H9 (cell line): ENCODE data around the gene SRPK1. TPM values are rescaled to one million over a fixed set of nuclear protein-coding genes. Genes with fewer than 3 reads are reported as not detected.

Experiments
- DNase-seq: peaks from one replicate; pipeline ENCODE4 v3.0.0-alpha.2; 2017
- H2AFZ ChIP-seq: one replicate; pipeline ENCODE4 v1.6.1; 2013; ENCODE audit warnings: mild to moderate bottlenecking, low read length, control low read depth, moderate library complexity
- H2AK5ac ChIP-seq: 2 replicates; pipeline ENCODE4 v1.6.1; 2013; ENCODE audit warnings: low read length, control low read depth, mixed read lengths; ENCODE audit not compliant: insufficient read length
- H2BK120ac ChIP-seq: one replicate; pipeline ENCODE4 v1.6.1; 2013; ENCODE audit warnings: low read depth, mild to moderate bottlenecking, low read length, control low read depth, inconsistent platforms; ENCODE audit not compliant: poor library complexity, severe bottlenecking
- H2BK12ac ChIP-seq: 2 replicates; pipeline ENCODE4 v1.6.1; 2013; ENCODE audit warnings: low read length, control low read depth, mixed read lengths, low read depth; ENCODE audit not compliant: insufficient read length
- H2BK15ac ChIP-seq: 2 replicates; pipeline ENCODE4 v1.6.1; 2013; ENCODE audit warnings: low read depth, low read length, control low read depth
- H2BK20ac ChIP-seq: one replicate; pipeline ENCODE4 v1.6.1; 2013; ENCODE audit warnings: low read depth, mild to moderate bottlenecking, low read length, control low read depth, inconsistent platforms; ENCODE audit not compliant: poor library complexity, severe bottlenecking
- H2BK5ac ChIP-seq: 2 replicates; pipeline ENCODE4 v1.6.1; 2013; ENCODE audit warnings: low read length, control low read depth, mixed read lengths; ENCODE audit not compliant: insufficient read length
- H3K14ac ChIP-seq: 2 replicates; pipeline ENCODE4 v1.6.1; 2013; ENCODE audit warnings: low read length, control low read depth; ENCODE audit not compliant: insufficient read depth
- H3K18ac ChIP-seq: 2 replicates; pipeline ENCODE4 v1.6.1; 2013; ENCODE audit warnings: low read depth, mild to moderate bottlenecking, mixed read lengths, low read length, control low read depth; ENCODE audit not compliant: insufficient read length
- H3K23ac ChIP-seq: 2 replicates; pipeline ENCODE4 v1.6.1; 2013; ENCODE audit warnings: low read length, control low read depth, mixed read lengths, low read depth; ENCODE audit not compliant: insufficient read length
- H3K23me2 ChIP-seq: 2 replicates; pipeline ENCODE4 v1.6.1; 2013; ENCODE audit warnings: low read depth, mild to moderate bottlenecking, mixed read lengths, low read length, control low read depth; ENCODE audit not compliant: insufficient read length, poor library complexity, severe bottlenecking
- H3K27ac ChIP-seq: 2 replicates; pipeline ENCODE4 v1.5.1; 2013; ENCODE audit warnings: low read length, control low read depth, mixed read lengths, low read depth; ENCODE audit not compliant: insufficient read length
- H3K27me3 ChIP-seq: 2 replicates; pipeline ENCODE4 v1.6.1; 2013; ENCODE audit warnings: low read length, control low read depth, inconsistent platforms; ENCODE audit not compliant: insufficient read depth
- H3K4ac ChIP-seq: 2 replicates; pipeline ENCODE4 v1.6.1; 2013; ENCODE audit warnings: low read depth, mild to moderate bottlenecking, control low read depth, inconsistent platforms, low read length, moderate library complexity
- H3K4me1 ChIP-seq: 2 replicates; pipeline ENCODE4 v1.6.1; 2013; ENCODE audit warnings: low read length, control low read depth, inconsistent platforms; ENCODE audit not compliant: insufficient read depth
- H3K4me2 ChIP-seq: 2 replicates; pipeline ENCODE4 v1.6.1; 2013; ENCODE audit warnings: low read length, control low read depth, mixed read lengths; ENCODE audit not compliant: insufficient read length, insufficient read depth
- H3K56ac ChIP-seq: 2 replicates; pipeline ENCODE4 v1.6.1; 2013; ENCODE audit warnings: low read depth, mild to moderate bottlenecking, mixed read lengths, low read length, control low read depth; ENCODE audit not compliant: insufficient read length
- H3K79me1 ChIP-seq: 2 replicates; pipeline ENCODE4 v1.6.1; 2013; ENCODE audit warnings: low read depth, mild to moderate bottlenecking, moderate library complexity, low read length, control low read depth, inconsistent platforms; ENCODE audit not compliant: insufficient read depth, poor library complexity, severe bottlenecking
- H3K79me2 ChIP-seq: 2 replicates; pipeline ENCODE4 v1.6.1; 2013; ENCODE audit warnings: low read length, control low read depth, inconsistent platforms; ENCODE audit not compliant: insufficient read depth
- H3K9ac ChIP-seq: 2 replicates; pipeline ENCODE4 v1.6.1; 2013; ENCODE audit warnings: low read length, control low read depth, mixed read lengths; ENCODE audit not compliant: insufficient read length; ENCODE audit errors: extremely low read depth
- H3K9me3 ChIP-seq: one replicate; pipeline ENCODE4 v1.6.1; 2013; ENCODE audit warnings: low read depth, low read length, inconsistent platforms; ENCODE audit not compliant: control insufficient read depth
- H3T11ph ChIP-seq: one replicate; pipeline ENCODE4 v1.6.1; 2013; ENCODE audit warnings: mild to moderate bottlenecking, low read length, control low read depth, inconsistent platforms
- H4K20me1 ChIP-seq: one replicate; pipeline ENCODE4 v1.6.1; 2013; ENCODE audit not compliant: control insufficient read depth, insufficient read length, insufficient read depth
- H4K5ac ChIP-seq: 2 replicates; pipeline ENCODE4 v1.6.1; 2013; ENCODE audit warnings: low read depth, mild to moderate bottlenecking, mixed read lengths, low read length, control low read depth; ENCODE audit not compliant: insufficient read length
- H4K8ac ChIP-seq: replicated peaks from 2 replicates; pipeline ENCODE4 v1.6.1; 2013; ENCODE audit warnings: low read length, control low read depth, mixed read lengths, low read depth; ENCODE audit not compliant: insufficient read length
- H4K91ac ChIP-seq: 2 replicates; pipeline ENCODE4 v1.6.1; 2013; ENCODE audit warnings: low read depth, mild to moderate bottlenecking, moderate library complexity, mixed read lengths, low read length, control low read depth; ENCODE audit not compliant: insufficient read length
- H3K27ac Mint-ChIP-seq, 3 experiments: 2 replicates in 2 of 3; 3 replicates in 1 of 3; pipeline ENCODE4 v1.8.0; 2020 to 2021; ENCODE audit warnings: mixed read lengths in 3 of 3, mild to moderate bottlenecking in 1 of 3, moderate library complexity in 1 of 3
- H3K27me3 Mint-ChIP-seq: 2 replicates; pipeline ENCODE4 v1.8.0; 2021; ENCODE audit warnings: low read depth, mild to moderate bottlenecking, moderate library complexity, mixed read lengths
- H3K36me3 Mint-ChIP-seq, 3 experiments: 2 replicates in 2 of 3; 3 replicates in 1 of 3; pipeline ENCODE4 v1.8.0; 2020 to 2021; ENCODE audit warnings: low read depth in 3 of 3, mixed read lengths in 3 of 3; ENCODE audit not compliant: insufficient read depth in 1 of 3
- H3K4me1 Mint-ChIP-seq, 2 experiments: 2 replicates each; pipeline ENCODE4 v1.8.0; 2020; ENCODE audit warnings: mixed read lengths in 2 of 2
- H3K4me3 Mint-ChIP-seq, 2 experiments: 2 replicates in 1 of 2; 3 replicates in 1 of 2; pipeline ENCODE4 v1.8.0; 2020 to 2021; ENCODE audit warnings: mild to moderate bottlenecking in 2 of 2, mixed read lengths in 2 of 2, moderate library complexity in 1 of 2
- H3K9me3 Mint-ChIP-seq, 2 experiments: 2 replicates in 1 of 2; 3 replicates in 1 of 2; pipeline ENCODE4 v1.8.0; 2020; ENCODE audit warnings: mild to moderate bottlenecking in 2 of 2, mixed read lengths in 2 of 2, moderate library complexity in 1 of 2
- CTCF ChIP-seq: fragments of 200-600 bp; sonication (generic); conservative IDR thresholded peaks from 3 replicates; pipeline ENCODE4 v1.8.0; 2021; ENCODE audit warnings: antibody characterized with exemption, mild to moderate bottlenecking
- total RNA-seq: library from RNA; stranded (reverse); gene quantifications from 2 replicates; pipeline ENCODE4 v1.2.1, GENCODE V29; 2021

Gene SRPK1
- total RNA-seq, 1 experiment from 2014 or later = 93.2 TPM

GRCh38 chr6:35969646-35970045, 48.7 kb upstream of the SRPK1 start:
- H3K4me1 Mint-ChIP-seq = peaks cover 11% of the 10 kb centered on the region in 2 experiments
- Histone ChIP-seq H2BK15ac (no peak overlapping the region), H2AFZ (no peak overlapping the region), H3K23ac (no peak overlapping the region), H4K91ac (no peak overlapping the region), H3K27ac (no peak overlapping the region), H3K4me2 (no peak overlapping the region), H3K4ac (no peak overlapping the region), H2BK20ac (no peak overlapping the region), H3T11ph (no peak overlapping the region), H3K79me2 (no peaks in the 10 kb centered on the region), H2BK120ac (no peak overlapping the region), H3K9me3 (no peaks in the 10 kb centered on the region), H3K23me2 (no peaks in the 10 kb centered on the region), H3K56ac (no peak overlapping the region), H2AK5ac (no peak overlapping the region), H3K14ac (no peak overlapping the region), H3K27me3 (no peaks in the 10 kb centered on the region; the same call in 1 of the 2 replicates), H3K9ac (no peak overlapping the region), H3K4me1 (no peaks in the 10 kb centered on the region), H3K79me1 (no peaks in the 10 kb centered on the region), H2BK5ac (no peak overlapping the region), H4K5ac (no peak overlapping the region), H3K18ac (no peak overlapping the region), H4K8ac (no peak overlapping the region), H2BK12ac (no peak overlapping the region), H4K20me1 (no peaks in the 10 kb centered on the region)
- H3K4me3 Mint-ChIP-seq = no peak overlapping the region
- DNase-seq = no peak
- TF ChIP-seq CTCF = no peak
- no peaks in the 10 kb centered on the region for H3K36me3 Mint-ChIP-seq
- no peaks in the 10 kb centered on the region for H3K9me3 Mint-ChIP-seq
- H3K27ac Mint-ChIP-seq = no peak overlapping the region
- H3K27me3 Mint-ChIP-seq = no peaks in the 10 kb centered on the region
